ENCODE measurements around the gene FBXO30.

The FBXO30 gene

DNA sequence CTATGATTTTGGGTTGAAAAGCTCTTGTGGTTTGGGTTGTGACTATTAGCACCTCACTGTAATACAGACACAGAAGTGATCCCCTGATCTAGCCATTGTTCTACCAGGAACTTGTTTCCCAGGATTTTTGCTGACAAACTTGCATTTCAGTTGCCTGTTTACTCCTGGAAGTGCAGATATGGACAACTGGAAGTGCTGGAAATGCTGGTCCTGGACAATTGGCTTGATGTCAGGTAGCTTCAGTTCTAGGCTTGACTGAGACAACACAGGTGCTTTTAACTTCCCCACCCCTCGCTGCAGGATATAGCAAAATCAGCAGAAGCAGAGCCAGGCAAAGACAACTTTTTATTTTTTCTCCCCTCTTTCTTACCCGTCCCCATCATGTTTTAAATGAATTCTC is 27.1 kb upstream of the FBXO30 start:
- Histone ChIP-seq H3K9me3 (ENCODE audit: control insufficient read depth, insufficient read depth, low read depth, low read length) (no peaks in the 10 kb centered on the region), H3K27ac (ENCODE audit: extremely low read depth, low read depth, low read length) (no peak overlapping the region), H3K36me3 (ENCODE audit: control insufficient read depth in 2 of 2, insufficient read depth in 1 of 2, low read length in 2 of 2) (no peaks in the 10 kb centered on the region), H3K4me3 (ENCODE audit: low read depth, low read length) (no peak overlapping the region), H3K4me1 (ENCODE audit: control insufficient read depth, insufficient read depth, low read length) (no peaks in the 10 kb centered on the region; the same call in 1 of the 2 replicates)
- ChIA-PET CTCF (no interaction called here), POLR2A (no interaction called here)
- TF ChIP-seq ZNF24 (tag by site-specific recombination; IDR thresholded peaks at IDR 0.05): no peak

DNA sequence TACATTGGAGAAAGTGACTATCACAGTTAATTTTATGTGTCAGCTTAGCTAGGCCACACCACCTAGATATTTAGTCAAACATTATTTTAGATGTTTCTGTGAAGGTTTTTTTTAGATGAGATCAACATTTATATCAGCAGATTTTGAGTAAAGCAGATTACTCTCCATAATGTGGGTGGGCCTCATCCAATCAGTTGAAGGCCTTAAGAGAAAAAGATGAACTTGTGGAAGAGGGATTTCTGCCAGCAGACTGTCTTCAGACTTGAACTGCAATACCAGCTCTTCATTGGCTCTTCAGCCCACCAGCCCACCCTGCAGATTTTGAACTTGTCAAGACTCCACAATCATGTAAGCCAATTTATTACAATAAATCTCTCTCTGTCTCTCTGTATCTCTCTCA is 25.1 kb upstream of the FBXO30 start:
- TF ChIP-seq ZNF10 (tag by site-specific recombination; IDR thresholded peaks at IDR 0.05): peak; percentile 97
- TF ChIP-seq, protein P1, sequence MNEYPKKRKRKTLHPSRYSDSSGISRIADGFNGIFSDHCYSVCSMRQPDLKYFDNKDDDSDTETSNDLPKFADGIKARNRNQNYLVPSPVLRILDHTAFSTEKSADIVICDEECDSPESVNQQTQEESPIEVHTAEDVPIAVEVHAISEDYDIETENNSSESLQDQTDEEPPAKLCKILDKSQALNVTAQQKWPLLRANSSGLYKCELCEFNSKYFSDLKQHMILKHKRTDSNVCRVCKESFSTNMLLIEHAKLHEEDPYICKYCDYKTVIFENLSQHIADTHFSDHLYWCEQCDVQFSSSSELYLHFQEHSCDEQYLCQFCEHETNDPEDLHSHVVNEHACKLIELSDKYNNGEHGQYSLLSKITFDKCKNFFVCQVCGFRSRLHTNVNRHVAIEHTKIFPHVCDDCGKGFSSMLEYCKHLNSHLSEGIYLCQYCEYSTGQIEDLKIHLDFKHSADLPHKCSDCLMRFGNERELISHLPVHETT (tag by site-specific recombination; IDR thresholded peaks at IDR 0.05): no peak
- Histone ChIP-seq H3K9me3 (ENCODE audit: control insufficient read depth, insufficient read depth, low read depth, low read length) (no peaks in the 10 kb centered on the region), H3K27ac (ENCODE audit: extremely low read depth, low read depth, low read length) (no peak overlapping the region), H3K4me1 (ENCODE audit: control insufficient read depth, insufficient read depth, low read length) (no peaks in the 10 kb centered on the region), H3K4me3 (ENCODE audit: low read depth, low read length) (no peak overlapping the region), H3K36me3 (ENCODE audit: control insufficient read depth in 2 of 2, insufficient read depth in 1 of 2, low read length in 2 of 2) (no peaks in the 10 kb centered on the region)
- ChIA-PET CTCF (no interaction called here), POLR2A (no interaction called here)

DNA sequence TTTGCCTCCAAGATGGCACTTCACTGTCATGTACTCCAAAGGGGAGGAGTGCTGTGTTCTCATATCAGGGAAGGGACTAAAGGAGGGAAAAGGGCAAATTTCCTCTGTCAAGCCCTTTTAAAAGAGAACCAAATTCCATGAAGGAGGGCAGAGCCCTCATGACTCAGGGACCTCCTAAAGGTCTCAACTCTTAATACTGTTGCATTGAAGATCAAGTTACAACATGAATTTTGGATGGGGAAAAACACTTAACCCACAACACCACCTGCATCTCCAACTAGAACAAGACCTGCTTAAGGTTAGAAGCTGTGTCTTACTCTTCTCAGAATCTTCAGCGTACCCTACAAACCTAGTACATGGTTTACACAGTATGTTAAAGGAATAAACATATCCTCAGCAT is 23.7 kb upstream of the FBXO30 start:
- POLR2A ChIA-PET: no interaction called here
- Histone ChIP-seq H3K36me3 (ENCODE audit: control insufficient read depth in 2 of 2, insufficient read depth in 1 of 2, low read length in 2 of 2) (no peaks in the 10 kb centered on the region), H3K9me3 (ENCODE audit: control insufficient read depth, insufficient read depth, low read depth, low read length) (no peaks in the 10 kb centered on the region), H3K4me3 (ENCODE audit: low read depth, low read length) (no peak overlapping the region), H3K27ac (ENCODE audit: extremely low read depth, low read depth, low read length) (no peak overlapping the region), H3K4me1 (ENCODE audit: control insufficient read depth, insufficient read depth, low read length) (no peaks in the 10 kb centered on the region)
- TF ChIP-seq, protein P2, sequence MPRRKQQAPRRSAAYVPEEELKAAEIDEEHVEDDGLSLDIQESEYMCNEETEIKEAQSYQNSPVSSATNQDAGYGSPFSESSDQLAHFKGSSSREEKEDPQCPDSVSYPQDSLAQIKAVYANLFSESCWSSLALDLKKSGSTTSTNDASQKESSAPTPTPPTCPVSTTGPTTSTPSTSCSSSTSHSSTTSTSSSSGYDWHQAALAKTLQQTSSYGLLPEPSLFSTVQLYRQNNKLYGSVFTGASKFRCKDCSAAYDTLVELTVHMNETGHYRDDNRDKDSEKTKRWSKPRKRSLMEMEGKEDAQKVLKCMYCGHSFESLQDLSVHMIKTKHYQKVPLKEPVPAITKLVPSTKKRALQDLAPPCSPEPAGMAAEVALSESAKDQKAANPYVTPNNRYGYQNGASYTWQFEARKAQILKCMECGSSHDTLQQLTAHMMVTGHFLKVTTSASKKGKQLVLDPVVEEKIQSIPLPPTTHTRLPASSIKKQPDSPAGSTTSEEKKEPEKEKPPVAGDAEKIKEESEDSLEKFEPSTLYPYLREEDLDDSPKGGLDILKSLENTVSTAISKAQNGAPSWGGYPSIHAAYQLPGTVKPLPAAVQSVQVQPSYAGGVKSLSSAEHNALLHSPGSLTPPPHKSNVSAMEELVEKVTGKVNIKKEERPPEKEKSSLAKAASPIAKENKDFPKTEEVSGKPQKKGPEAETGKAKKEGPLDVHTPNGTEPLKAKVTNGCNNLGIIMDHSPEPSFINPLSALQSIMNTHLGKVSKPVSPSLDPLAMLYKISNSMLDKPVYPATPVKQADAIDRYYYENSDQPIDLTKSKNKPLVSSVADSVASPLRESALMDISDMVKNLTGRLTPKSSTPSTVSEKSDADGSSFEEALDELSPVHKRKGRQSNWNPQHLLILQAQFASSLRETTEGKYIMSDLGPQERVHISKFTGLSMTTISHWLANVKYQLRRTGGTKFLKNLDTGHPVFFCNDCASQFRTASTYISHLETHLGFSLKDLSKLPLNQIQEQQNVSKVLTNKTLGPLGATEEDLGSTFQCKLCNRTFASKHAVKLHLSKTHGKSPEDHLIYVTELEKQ (tag by site-specific recombination; IDR thresholded peaks at IDR 0.05; ENCODE audit: borderline replicate concordance): no peak
- TF ChIP-seq ZNF560 (tag by site-specific recombination; IDR thresholded peaks at IDR 0.05; ENCODE audit: borderline replicate concordance) (no peak), KLF7 (tag by site-specific recombination; IDR thresholded peaks at IDR 0.05; ENCODE audit: borderline replicate concordance) (no peak), ZNF221 (tag by site-specific recombination; IDR thresholded peaks at IDR 0.05; ENCODE audit: borderline replicate concordance) (no peak), ZNF664 (tag by site-specific recombination; IDR thresholded peaks at IDR 0.05) (no peak)
- CTCF ChIA-PET: no interaction called here

DNA sequence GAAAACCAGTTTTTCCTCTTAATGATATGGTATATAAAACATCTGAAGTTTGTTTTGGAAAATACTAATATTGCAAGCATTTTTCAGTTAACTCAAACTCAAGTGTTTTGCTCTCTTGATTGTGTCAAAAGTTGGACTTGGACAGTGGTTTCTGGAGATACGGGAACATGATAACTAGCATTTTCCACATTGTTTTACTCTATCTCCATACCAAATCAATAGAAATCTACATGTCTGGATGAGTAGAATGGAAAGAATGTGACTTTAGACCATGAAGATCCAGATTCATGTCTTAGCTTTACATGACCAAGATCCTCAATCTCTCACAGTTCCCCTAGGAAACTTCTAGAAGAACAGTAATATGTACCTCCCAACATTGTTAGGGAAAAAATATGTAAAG is 22.2 kb upstream of the FBXO30 start:
- Histone ChIP-seq H3K4me3 (ENCODE audit: low read depth, low read length) (no peak overlapping the region), H3K27ac (ENCODE audit: extremely low read depth, low read depth, low read length) (no peak overlapping the region), H3K4me1 (ENCODE audit: control insufficient read depth, insufficient read depth, low read length) (no peaks in the 10 kb centered on the region), H3K36me3 (ENCODE audit: control insufficient read depth in 2 of 2, insufficient read depth in 1 of 2, low read length in 2 of 2) (no peaks in the 10 kb centered on the region), H3K9me3 (ENCODE audit: control insufficient read depth, insufficient read depth, low read depth, low read length) (no peaks in the 10 kb centered on the region)
- POLR2A ChIA-PET: interaction anchor here (0.6 kb wide), 1 partner anchor 80 kb away, joined by 3 read pairs; no protein-coding TSS in a partner anchor
- CTCF ChIA-PET: interaction anchor here (0.7 kb wide), 1 partner anchor 1516 kb away, joined by 3 read pairs; no protein-coding TSS in a partner anchor
- TF ChIP-seq, protein P3, sequence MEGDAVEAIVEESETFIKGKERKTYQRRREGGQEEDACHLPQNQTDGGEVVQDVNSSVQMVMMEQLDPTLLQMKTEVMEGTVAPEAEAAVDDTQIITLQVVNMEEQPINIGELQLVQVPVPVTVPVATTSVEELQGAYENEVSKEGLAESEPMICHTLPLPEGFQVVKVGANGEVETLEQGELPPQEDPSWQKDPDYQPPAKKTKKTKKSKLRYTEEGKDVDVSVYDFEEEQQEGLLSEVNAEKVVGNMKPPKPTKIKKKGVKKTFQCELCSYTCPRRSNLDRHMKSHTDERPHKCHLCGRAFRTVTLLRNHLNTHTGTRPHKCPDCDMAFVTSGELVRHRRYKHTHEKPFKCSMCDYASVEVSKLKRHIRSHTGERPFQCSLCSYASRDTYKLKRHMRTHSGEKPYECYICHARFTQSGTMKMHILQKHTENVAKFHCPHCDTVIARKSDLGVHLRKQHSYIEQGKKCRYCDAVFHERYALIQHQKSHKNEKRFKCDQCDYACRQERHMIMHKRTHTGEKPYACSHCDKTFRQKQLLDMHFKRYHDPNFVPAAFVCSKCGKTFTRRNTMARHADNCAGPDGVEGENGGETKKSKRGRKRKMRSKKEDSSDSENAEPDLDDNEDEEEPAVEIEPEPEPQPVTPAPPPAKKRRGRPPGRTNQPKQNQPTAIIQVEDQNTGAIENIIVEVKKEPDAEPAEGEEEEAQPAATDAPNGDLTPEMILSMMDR (tag by site-specific recombination; IDR thresholded peaks at IDR 0.05): no peak
- TF ChIP-seq ZNF785 (tag by site-specific recombination; IDR thresholded peaks at IDR 0.05) (no peak), ZNF112 (tag by site-specific recombination; IDR thresholded peaks at IDR 0.05) (no peak), ZNF792 (tag by site-specific recombination; IDR thresholded peaks at IDR 0.05) (no peak), ZBTB1 (tag by site-specific recombination; IDR thresholded peaks at IDR 0.05) (no peak), ZNF654 (tag by site-specific recombination; IDR thresholded peaks at IDR 0.05; ENCODE audit: low read depth) (no peak), ZNF529 (tag by site-specific recombination; IDR thresholded peaks at IDR 0.05; ENCODE audit: insufficient replicate concordance) (no peak), ZNF416 (tag by site-specific recombination; IDR thresholded peaks at IDR 0.05) (no peak), SCRT2 (tag by site-specific recombination; IDR thresholded peaks at IDR 0.05) (no peak), ZNF664 (tag by site-specific recombination; IDR thresholded peaks at IDR 0.05) (no peak), FEZF1 (tag by site-specific recombination; IDR thresholded peaks at IDR 0.05) (no peak), ZNF626 (tag by site-specific recombination; IDR thresholded peaks at IDR 0.05) (no peak)
- TF ChIP-seq, protein P4, sequence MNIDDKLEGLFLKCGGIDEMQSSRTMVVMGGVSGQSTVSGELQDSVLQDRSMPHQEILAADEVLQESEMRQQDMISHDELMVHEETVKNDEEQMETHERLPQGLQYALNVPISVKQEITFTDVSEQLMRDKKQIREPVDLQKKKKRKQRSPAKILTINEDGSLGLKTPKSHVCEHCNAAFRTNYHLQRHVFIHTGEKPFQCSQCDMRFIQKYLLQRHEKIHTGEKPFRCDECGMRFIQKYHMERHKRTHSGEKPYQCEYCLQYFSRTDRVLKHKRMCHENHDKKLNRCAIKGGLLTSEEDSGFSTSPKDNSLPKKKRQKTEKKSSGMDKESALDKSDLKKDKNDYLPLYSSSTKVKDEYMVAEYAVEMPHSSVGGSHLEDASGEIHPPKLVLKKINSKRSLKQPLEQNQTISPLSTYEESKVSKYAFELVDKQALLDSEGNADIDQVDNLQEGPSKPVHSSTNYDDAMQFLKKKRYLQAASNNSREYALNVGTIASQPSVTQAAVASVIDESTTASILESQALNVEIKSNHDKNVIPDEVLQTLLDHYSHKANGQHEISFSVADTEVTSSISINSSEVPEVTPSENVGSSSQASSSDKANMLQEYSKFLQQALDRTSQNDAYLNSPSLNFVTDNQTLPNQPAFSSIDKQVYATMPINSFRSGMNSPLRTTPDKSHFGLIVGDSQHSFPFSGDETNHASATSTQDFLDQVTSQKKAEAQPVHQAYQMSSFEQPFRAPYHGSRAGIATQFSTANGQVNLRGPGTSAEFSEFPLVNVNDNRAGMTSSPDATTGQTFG (tag by site-specific recombination; IDR thresholded peaks at IDR 0.05; ENCODE audit: borderline replicate concordance): no peak

All from HEK293 (cell line).